Lower leg skin (tissue), 4 donors: ENCODE results near the gene USP3. TPM values are rescaled to one million over a fixed set of nuclear protein-coding genes. Genes with fewer than 3 reads are reported as not detected.

ENCODE experiments used
- DNase-seq, 2 donors: peaks; one replicate each; pipeline ENCODE4 v3.0.0-alpha.2; 2019; ENCODE audit warnings: low spot score in 2 of 2
- H3K4me3 ChIP-seq: fragments of 200-600 bp; sonication (generic); 2 replicates; pipeline ENCODE4 v1.5.1; 2017; ENCODE audit warnings: mild to moderate bottlenecking, low read depth; ENCODE audit not compliant: poor library complexity, severe bottlenecking
- CTCF ChIP-seq, 3 donors: fragments of 450-650 bp; IDR thresholded peaks; one replicate each; pipeline ENCODE4 v1.5.1; 2016; ENCODE audit warnings: antibody characterized with exemption in 3 of 3, mild to moderate bottlenecking in 3 of 3, moderate library complexity in 2 of 3
- POLR2A ChIP-seq, 2 donors: fragments of 450-650 bp; IDR thresholded peaks; one replicate each; pipeline ENCODE4 v1.6.1; 2016 to 2017; ENCODE audit warnings: antibody characterized with exemption in 2 of 2, mild to moderate bottlenecking in 1 of 2, moderate library complexity in 1 of 2
- WGBS, 2 donors: methylation state at CpG; one replicate each; pipeline ENCODE4 v1.1.5; 2018; 5-methylcytosine and 5-hydroxymethylcytosine counted together
- intact Hi-C: fragments of 100-400 bp; cut with DNase I; formaldehyde crosslinking; loops from one replicate; pipeline ENCODE4 v1.15.0; 2023; ENCODE audit warnings: low total_unique reads
- total RNA-seq, 4 donors: library from RNA; depleted of rRNA; stranded (reverse); fragments of >200 nt; gene quantifications; one replicate each; pipeline ENCODE4 v1.1.0, GENCODE V29; 2016

The USP3 gene
- total RNA-seq, 4 donors from 2014 or later = 43.9 to 66.5 (median 55.0) TPM

GRCh38 chr15:63460210-63461155, 43.9 kb upstream of the USP3 start:
- 80 to 91% methylated on average over 15 of the region's 15 CpGs for WGBS, 2 donors
- no peak overlapping the region for H3K4me3 ChIP-seq
- no peak for TF ChIP-seq POLR2A (IDR thresholded peaks at IDR 0.05)
- DNase-seq = no peak
- intact Hi-C loops = no loop called here

DNA sequence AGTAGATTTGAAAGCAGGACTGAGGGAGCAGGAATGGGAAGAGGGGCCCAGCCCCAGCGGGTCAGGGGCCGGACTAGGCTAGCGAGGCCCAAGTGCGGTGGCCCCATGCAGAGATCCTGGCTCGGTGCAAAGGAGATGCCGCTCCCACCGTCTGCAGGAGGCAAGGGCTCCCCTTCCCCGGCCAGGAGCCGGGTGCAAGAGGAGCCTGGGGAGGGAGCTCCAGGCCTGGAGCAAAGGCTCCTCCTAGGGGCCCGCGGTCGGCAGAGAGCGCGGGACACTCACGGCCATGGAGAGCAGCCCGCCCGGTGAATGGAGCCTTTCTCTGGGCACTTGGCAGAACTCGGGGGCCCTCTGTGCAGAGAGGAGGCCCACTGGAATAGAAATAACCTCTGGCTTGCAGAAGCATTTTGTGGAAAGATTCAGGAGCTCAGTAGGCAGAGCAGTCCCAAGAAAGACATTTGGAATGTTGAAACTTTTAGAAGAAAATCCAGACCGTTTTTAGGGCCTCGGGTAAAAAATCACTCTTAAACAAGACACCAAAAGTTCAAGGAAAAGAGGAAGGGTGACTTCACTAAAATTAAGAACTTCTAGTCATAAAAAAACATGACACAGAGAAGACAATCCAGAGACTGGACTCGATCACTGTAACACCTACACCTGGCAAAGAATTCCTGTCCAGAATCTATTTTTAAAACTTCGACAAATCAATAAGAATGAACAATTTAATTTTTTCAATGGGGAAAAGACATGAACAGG, 43.0 kb upstream of the USP3 start:
- no peak for DNase-seq
- TF ChIP-seq CTCF (IDR thresholded peaks at IDR 0.05) (no peak), POLR2A (IDR thresholded peaks at IDR 0.05) (no peak)
- intact Hi-C loops = no loop called here
- H3K4me3 ChIP-seq = no peak overlapping the region
- 78 to 79% methylated on average over 22 of the region's 22 CpGs for WGBS, 2 donors

DNA sequence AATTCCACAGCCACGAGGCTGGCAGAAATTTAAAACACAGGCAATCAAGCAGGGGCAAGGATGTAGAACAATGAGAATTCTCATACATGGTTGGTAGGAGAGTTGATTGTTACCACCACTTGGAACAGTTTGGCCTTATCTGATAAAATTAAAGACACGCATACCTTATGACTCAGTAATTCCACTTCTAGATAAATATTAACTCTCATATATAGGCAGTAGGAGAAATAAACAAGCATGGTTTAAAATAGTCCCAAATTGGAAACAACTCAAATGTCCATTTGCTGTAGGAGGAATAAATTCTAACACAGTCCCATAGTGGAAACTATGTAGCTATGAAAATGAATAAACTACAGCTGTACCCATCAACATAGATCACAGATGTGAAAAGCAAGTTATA, 42.3 kb upstream of the USP3 start:
- intact Hi-C loops = no loop called here
- 28 to 31% methylated on average over 2 of the region's 2 CpGs for WGBS, 2 donors
- no peak overlapping the region for H3K4me3 ChIP-seq
- no peak for TF ChIP-seq POLR2A (IDR thresholded peaks at IDR 0.05)
- TF ChIP-seq CTCF (IDR thresholded peaks at IDR 0.05) = no peak
- no peak for DNase-seq

DNA sequence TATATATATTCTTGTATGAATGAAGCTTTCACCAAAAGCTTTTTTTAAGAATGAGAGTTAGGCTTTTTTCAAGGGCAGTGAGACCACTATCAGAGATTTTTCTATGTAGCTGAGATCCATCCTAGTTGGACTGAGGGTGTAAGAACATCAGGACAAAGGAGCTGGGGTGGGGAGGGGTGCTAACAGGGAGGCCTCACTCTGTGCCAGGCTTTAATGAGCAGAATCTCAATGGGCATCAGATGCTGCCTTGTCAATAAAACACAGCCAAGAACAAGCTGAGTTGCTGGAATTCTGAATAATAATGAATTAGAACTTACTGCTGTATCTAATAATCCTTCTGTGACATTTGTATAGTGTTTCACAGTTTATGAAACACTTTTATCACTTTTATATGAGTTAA, 41.4 kb upstream of the USP3 start:
- no peak overlapping the region for H3K4me3 ChIP-seq
- intact Hi-C loops = no loop called here
- no peak for DNase-seq
- TF ChIP-seq CTCF (IDR thresholded peaks at IDR 0.05) (no peak), POLR2A (IDR thresholded peaks at IDR 0.05) (no peak)

- 46 to 53% methylated on average over 5 of the region's 5 CpGs for WGBS, 2 donors
- DNase-seq = no peak
- H3K4me3 ChIP-seq = no peak overlapping the region
- no peak for TF ChIP-seq POLR2A (IDR thresholded peaks at IDR 0.05)
- no peak for TF ChIP-seq CTCF (IDR thresholded peaks at IDR 0.05)
- intact Hi-C loops = no loop called here
These were observed 40.6 kb upstream of the USP3 start for GRCh38 chr15:63463793-63464192.

DNA sequence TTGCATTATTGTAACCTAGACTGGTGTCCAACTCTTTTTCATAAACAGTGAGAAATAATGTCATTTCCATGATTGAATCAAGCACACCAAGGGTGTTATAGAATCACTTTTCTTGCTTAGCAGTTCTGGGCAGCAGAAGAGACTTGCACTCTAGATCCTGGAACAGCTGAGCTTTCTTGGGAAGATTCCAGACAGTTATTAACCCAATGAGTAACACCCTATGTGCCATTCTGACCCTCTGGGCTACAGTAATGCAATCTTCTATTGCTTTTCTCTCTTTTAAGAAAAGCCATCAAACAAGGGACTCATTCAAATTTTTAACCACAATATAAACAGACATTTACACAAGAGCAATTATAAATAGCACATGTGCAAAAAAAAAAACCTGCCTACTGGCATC, 39.3 kb upstream of the USP3 start:
- no peak for DNase-seq
- intact Hi-C loops = loop anchor here (5.0 kb wide), 2 partner anchors 132 to 877 kb away; partner anchors contain the start of gene FBXL22
- TF ChIP-seq POLR2A (IDR thresholded peaks at IDR 0.05) (no peak), CTCF (IDR thresholded peaks at IDR 0.05) (no peak)
- no peak overlapping the region for H3K4me3 ChIP-seq
